Esophagus muscularis mucosa (tissue), 4 donors: ENCODE measurements around the gene NUF2. TPM values are rescaled to one million over a fixed set of nuclear protein-coding genes. Genes with fewer than 3 reads are reported as not detected.

ENCODE experiments used
- DNase-seq: peaks from one replicate; pipeline ENCODE4 v3.0.0-alpha.2; 2017; ENCODE audit errors: extremely low spot score
- H3K27ac ChIP-seq, 4 donors: fragments of 200-600 bp; sonication (generic); replicated peaks in 1 of 4; 1 replicate in 3 of 4; 2 replicates in 1 of 4; pipeline ENCODE4 v1.5.1; 2016 to 2019; ENCODE audit warnings: mild to moderate bottlenecking in 1 of 4
- H3K27me3 ChIP-seq, 4 donors: fragments of 200-600 bp; sonication (generic); one replicate each; pipeline versions ENCODE4 v1.5.1 to v1.6.0; 2016 to 2019
- H3K36me3 ChIP-seq, 4 donors: fragments of 200-600 bp; sonication (generic); one replicate each; pipeline ENCODE4 v1.5.1; 2016 to 2019
- H3K4me1 ChIP-seq, 4 donors: fragments of 200-600 bp; sonication (generic); one replicate each; pipeline ENCODE4 v1.5.1; 2016 to 2019
- H3K4me3 ChIP-seq, 4 donors: fragments of 200-600 bp; sonication (generic); 1 replicate in 2 of 4; 2 replicates in 2 of 4; pipeline ENCODE4 v1.5.1; 2016 to 2019; ENCODE audit warnings: mild to moderate bottlenecking in 4 of 4, moderate library complexity in 1 of 4
- H3K9me3 ChIP-seq, 4 donors: fragments of 200-600 bp; sonication (generic); 1 replicate in 3 of 4; 2 replicates in 1 of 4; pipeline ENCODE4 v1.5.1; 2016 to 2019
- CTCF ChIP-seq, 3 experiments: fragments of 200-600 bp in 2 of 3; fragments of 450-650 bp in 1 of 3; sonication (generic) in 2 of 3; IDR thresholded peaks; one replicate each; pipeline ENCODE4 v1.5.1; 2017 to 2019; ENCODE audit warnings: antibody characterized with exemption in 3 of 3, mild to moderate bottlenecking in 2 of 3, moderate library complexity in 1 of 3
- EP300 ChIP-seq: sonication (generic); formaldehyde crosslinking; IDR thresholded peaks from one replicate; pipeline ENCODE4 v1.6.1; 2017; ENCODE audit warnings: antibody characterized with exemption
- POLR2A ChIP-seq: fragments of 450-650 bp; IDR thresholded peaks from one replicate; pipeline ENCODE4 v1.6.1; 2017; ENCODE audit warnings: antibody characterized with exemption, moderate library complexity, mild to moderate bottlenecking, low read depth
- POLR2AphosphoS5 ChIP-seq, 2 donors: sonication (generic); formaldehyde crosslinking; IDR thresholded peaks; one replicate each; pipeline ENCODE4 v1.6.1; 2017; ENCODE audit warnings: antibody characterized with exemption in 2 of 2
- WGBS: methylation state at CpG from one replicate; pipeline ENCODE4 v1.1.5; 2018; 5-methylcytosine and 5-hydroxymethylcytosine counted together
- intact Hi-C: fragments of 100-400 bp; cut with DNase I; formaldehyde crosslinking; loops from one replicate; pipeline ENCODE4 v1.15.1; 2023
- total RNA-seq, 4 donors: library from RNA; depleted of rRNA; stranded (reverse); fragments of >200 nt; gene quantifications; one replicate each; pipeline versions ENCODE4 v1.1.0 to v1.2.1, GENCODE V29; 2016

NUF2 gene
- total RNA-seq, 4 donors from 2014 or later = 0.52 TPM; not detected in 3

- Histone ChIP-seq H3K9me3 (no peaks in the 10 kb centered on the region), H3K36me3 (no peaks in the 10 kb centered on the region), H3K27ac (no peak overlapping the region), H3K27me3 (no peaks in the 10 kb centered on the region), H3K4me1 (no peaks in the 10 kb centered on the region), H3K4me3 (no peak overlapping the region)
- WGBS = 75% methylated on average over 4 of the region's 4 CpGs
- TF ChIP-seq POLR2A = no peak
- no peak for DNase-seq
- intact Hi-C loops = no loop called here
Observed at GRCh38 chr1:163367721-163368120, 46.0 kb downstream of the NUF2 start.

- no peaks in the 10 kb centered on the region for H3K36me3 ChIP-seq
- H3K27me3 ChIP-seq = no peaks in the 10 kb centered on the region
- DNase-seq = no peak
- intact Hi-C loops = no loop called here
- H3K27ac ChIP-seq = no peak overlapping the region
- no peaks in the 10 kb centered on the region for H3K4me1 ChIP-seq
- H3K4me3 ChIP-seq = no peak overlapping the region
- no peak for TF ChIP-seq CTCF (IDR thresholded peaks at IDR 0.05)
- no peak for TF ChIP-seq EP300
- no peak for TF ChIP-seq POLR2AphosphoS5 (IDR thresholded peaks at IDR 0.05)
- TF ChIP-seq POLR2A = no peak
- WGBS = 80% methylated on average over 1 of the region's 1 CpG
- H3K9me3 ChIP-seq = no peaks in the 10 kb centered on the region
Observed at GRCh38 chr1:163372576-163372975, 50.8 kb downstream of the NUF2 start.

GRCh38 chr1:163378554-163378953 lies 56.8 kb downstream of the NUF2 start:
- H3K27ac ChIP-seq = no peak overlapping the region
- 59% methylated on average over 2 of the region's 2 CpGs for WGBS

GRCh38 chr1:163379801-163380200 lies 58.0 kb downstream of the NUF2 start:
- 94% methylated on average over 4 of the region's 4 CpGs for WGBS

More at GRCh38 chr1:163378554-163378953, 56.8 kb downstream of the NUF2 start:
- TF ChIP-seq POLR2AphosphoS5 (IDR thresholded peaks at IDR 0.05) (no peak), POLR2A (no peak), EP300 (no peak), CTCF (IDR thresholded peaks at IDR 0.05) (no peak)
- DNase-seq = no peak
- no peaks in the 10 kb centered on the region for H3K9me3 ChIP-seq
- intact Hi-C loops = no loop called here
- no peaks in the 10 kb centered on the region for H3K27me3 ChIP-seq
- H3K36me3 ChIP-seq = no peaks in the 10 kb centered on the region
- H3K4me1 ChIP-seq = peaks cover 0 to 34% (median 24%) of the 10 kb centered on the region in 4 donors
- H3K4me3 ChIP-seq = no peak overlapping the region

GRCh38 chr1:163381487-163382184 lies 59.9 kb downstream of the NUF2 start:
- no peak for DNase-seq
- peak overlapping the region in 3 of 4 donors; percentile 6 to 12 (median 11) for H3K27ac ChIP-seq
- H3K27me3 ChIP-seq = no peaks in the 10 kb centered on the region
- no peaks in the 10 kb centered on the region for H3K9me3 ChIP-seq
- 37% methylated on average over 2 of the region's 2 CpGs for WGBS
- no peaks in the 10 kb centered on the region for H3K36me3 ChIP-seq
- H3K4me3 ChIP-seq = no peak overlapping the region
- intact Hi-C loops = no loop called here
- peaks cover 0 to 34% (median 24%) of the 10 kb centered on the region in 4 donors for H3K4me1 ChIP-seq
- TF ChIP-seq EP300 = no peak
- TF ChIP-seq POLR2A = no peak
- no peak for TF ChIP-seq POLR2AphosphoS5 (IDR thresholded peaks at IDR 0.05)
- no peak for TF ChIP-seq CTCF (IDR thresholded peaks at IDR 0.05)

More at GRCh38 chr1:163379801-163380200, 58.0 kb downstream of the NUF2 start:
- H3K4me1 ChIP-seq = peaks cover 0 to 34% (median 24%) of the 10 kb centered on the region in 4 donors
- no peak overlapping the region for H3K4me3 ChIP-seq
- H3K36me3 ChIP-seq = no peaks in the 10 kb centered on the region
- intact Hi-C loops = no loop called here
- no peaks in the 10 kb centered on the region for H3K9me3 ChIP-seq
- no peaks in the 10 kb centered on the region for H3K27me3 ChIP-seq
- TF ChIP-seq POLR2A (no peak), CTCF (IDR thresholded peaks at IDR 0.05) (no peak), EP300 (no peak), POLR2AphosphoS5 (IDR thresholded peaks at IDR 0.05) (no peak)
- DNase-seq = no peak
- H3K27ac ChIP-seq = no peak overlapping the region
